T47D (cell line): ENCODE data around the gene C16orf92.

ENCODE experiments used
- DNase-seq, 2 experiments: peaks; one replicate each; pipeline versions ENCODE4 v3.0.0 to v3.0.0-alpha.2; 2011 to 2012; ENCODE audit warnings: low read depth in 1 of 2, low spot score in 1 of 2
- JUND ChIP-seq: IDR thresholded peaks from 2 replicates; pipeline ENCODE4 v1.6.1; 2012; ENCODE audit warnings: low read depth
- in situ Hi-C: cut with HindIII; loops from 2 replicates; pipeline ENCODE4 v1.10.0; 2016; ENCODE audit warnings: low sequenced_read_pairs, low pct_unique_long_range_greater_than_20kb

The C16orf92 gene, protein sequence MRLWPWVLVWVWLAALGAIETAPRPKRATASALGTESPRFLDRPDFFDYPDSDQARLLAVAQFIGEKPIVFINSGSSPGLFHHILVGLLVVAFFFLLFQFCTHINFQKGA

DNA sequence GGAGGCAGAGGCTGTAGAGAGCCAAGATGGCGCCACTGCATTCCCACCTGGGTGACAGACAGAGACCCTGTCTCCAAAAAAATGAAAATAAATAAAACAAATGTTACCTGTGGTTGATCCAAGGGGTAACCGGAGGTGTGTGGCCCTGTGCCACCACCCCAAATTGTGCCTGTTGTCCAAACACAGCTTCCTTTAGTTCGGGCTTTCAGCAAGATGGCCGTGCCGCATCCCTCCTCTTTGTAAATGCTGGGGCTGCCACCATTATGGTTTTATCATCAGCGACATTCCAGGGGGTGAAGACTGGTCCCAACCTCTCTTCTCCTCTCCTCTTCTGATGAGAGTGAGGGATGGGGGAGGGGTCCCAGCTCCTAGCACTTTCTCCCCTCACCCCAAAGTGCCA lies at the start of gene C16orf92:
C16orf92 (plus strand) TSS at position 312 of the 400 bp plus-strand sequence. CDS start 143 bp downstream, outside the sequence.
- DNase-seq = no peak
- in situ Hi-C loops = no loop called here
- TF ChIP-seq JUND = no peak

DNA sequence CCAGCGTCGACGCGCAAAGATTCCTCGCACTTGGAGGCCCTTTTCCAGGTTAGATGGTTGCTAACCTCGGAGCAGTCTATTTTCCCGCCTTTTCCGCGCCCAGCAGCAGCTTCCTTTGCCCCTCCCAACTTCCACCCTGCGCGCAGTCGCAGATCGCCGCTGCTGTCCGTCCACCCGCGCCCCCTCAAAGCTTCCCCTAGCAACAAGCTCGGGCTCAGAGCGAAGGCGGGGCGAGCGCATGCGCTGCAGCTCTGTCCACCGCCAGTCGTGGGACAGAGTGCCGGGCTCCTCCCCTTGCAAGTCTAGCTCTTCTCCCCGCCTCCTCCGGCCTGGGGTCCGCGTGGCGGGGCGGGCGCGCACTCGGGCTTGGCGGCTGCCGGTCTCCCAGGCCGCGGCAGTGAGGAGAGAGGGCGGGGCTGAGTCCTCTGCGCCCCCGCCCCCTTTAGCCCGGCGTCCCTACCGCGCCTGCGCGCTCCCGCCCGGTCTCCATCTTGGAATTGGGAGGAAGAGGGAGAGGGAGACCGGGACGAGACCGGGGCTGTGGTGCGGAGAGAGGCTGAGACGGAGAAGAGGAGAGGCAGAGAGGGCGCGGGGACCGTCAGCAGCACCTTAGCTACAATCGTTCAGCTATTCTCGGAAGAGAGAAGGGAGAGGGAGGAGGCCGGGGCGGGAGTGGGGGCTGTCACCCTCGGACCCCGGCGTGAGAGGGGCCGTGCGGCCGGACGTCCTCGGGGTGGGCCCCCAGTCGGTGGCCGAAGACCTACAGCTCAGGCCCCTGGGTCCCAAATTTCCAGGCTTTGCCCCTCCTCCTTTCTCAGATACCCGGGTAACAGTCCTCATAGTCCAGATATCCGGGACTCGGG lies 49.4 kb upstream of the C16orf92 start, which contains the start of gene TAOK2:
TAOK2 (plus strand) TSS at position 485 of the 863 bp plus-strand sequence. CDS start 3,905 bp downstream, outside the sequence.
- DNase-seq = peak; percentile 99
- TF ChIP-seq JUND = no peak
- in situ Hi-C loops = no loop called here

DNA sequence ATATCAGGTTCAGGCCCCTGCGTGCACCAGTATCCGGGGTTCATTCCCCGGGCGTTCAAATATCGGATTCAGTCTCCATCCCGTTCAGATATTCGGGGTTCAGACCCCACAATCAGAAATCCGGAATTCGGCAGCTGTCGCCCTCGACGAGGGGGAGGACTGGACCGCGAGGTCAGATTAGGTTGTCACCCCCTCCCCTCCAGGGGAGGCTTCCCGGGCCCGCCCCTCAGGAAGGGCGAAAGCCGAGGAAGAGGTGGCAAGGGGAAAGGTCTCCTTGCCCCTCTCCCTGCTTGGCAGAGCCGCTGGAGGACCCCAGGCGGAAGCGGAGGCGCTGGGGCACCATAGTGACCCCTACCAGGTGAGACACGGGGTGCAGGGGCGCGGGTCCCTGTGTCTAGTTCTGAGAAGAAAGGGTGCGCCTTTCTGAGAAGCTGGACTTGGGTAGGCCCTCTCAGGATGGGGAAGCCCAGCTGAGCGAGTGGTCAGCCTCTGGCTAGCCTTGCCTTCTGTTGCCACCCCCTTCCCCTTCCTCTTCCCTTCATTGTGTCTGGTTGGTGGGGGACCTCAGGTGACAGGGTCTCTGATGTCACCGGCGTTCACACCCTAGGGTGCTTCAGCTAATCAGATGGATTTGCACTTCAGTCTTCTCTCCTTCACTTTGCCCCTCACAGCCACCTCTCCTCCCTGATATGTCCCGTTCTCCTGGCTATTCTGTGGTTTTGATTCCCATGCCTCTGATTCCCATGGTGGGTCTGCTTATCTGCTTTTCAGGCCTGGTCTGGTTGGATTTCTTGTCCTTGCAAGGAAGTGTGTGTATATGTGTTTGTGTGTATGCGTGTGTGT lies 48.5 kb upstream of the C16orf92 start:
- in situ Hi-C loops = no loop called here
- no peak for DNase-seq

DNA sequence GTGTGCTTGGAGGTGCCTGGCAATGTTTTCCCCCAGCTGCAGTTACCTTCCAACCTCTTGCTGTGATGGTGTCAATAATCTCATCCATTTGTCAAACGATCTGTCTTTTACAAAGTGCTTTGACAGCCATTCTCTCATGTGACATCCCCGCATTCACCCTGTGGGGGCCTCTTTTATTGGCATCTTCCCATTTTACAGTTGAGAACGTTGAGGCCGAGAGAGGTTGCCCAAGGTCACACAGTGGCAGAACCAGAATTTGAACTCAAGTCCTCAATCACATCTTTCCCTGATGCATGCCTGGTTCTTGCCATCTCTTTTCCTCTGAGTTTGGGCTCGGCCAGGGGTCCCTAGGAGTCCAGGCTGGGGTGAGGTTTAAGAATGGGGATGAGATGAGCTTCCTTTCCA lies 47.9 kb upstream of the C16orf92 start:
- TF ChIP-seq JUND = no peak
- no peak for DNase-seq
- in situ Hi-C loops = no loop called here

More for the DNA sequence above, 48.5 kb upstream of the C16orf92 start:
- TF ChIP-seq JUND = no peak

DNA sequence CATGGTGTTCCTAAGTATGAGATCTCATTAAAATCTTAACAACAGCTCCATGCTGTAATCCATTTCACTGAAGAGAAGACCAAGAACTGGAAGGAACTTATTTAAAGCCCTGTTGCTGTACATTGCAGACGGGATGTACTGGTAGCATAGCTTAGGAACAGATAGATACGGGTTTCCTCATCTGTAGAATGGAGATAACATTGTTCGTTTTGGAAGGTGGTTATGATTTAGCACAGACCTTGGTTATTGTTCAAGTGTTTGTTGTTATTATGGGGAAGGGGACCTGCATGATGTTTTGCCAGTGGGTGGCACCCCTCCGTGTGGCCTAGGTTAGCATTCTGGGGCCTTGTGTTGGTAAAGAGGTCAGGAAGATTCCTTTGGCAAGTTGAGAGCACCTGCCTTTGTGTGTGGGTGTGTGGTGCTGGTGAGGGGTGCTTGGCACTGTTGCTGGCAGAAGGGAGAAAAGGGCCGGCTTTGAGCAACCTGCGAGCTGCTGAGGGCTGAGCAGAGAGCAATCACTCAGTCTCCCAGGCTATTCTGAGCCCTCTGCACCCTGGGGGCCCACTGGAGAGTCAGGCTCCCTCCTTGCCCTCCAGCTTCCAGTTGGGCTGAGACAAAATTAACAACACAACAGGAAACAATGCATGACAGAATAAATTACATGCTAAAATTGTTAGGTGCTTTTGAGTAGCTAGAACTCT lies 47.0 kb upstream of the C16orf92 start:
- DNase-seq = no peak
- TF ChIP-seq JUND = no peak
- in situ Hi-C loops = no loop called here

DNA sequence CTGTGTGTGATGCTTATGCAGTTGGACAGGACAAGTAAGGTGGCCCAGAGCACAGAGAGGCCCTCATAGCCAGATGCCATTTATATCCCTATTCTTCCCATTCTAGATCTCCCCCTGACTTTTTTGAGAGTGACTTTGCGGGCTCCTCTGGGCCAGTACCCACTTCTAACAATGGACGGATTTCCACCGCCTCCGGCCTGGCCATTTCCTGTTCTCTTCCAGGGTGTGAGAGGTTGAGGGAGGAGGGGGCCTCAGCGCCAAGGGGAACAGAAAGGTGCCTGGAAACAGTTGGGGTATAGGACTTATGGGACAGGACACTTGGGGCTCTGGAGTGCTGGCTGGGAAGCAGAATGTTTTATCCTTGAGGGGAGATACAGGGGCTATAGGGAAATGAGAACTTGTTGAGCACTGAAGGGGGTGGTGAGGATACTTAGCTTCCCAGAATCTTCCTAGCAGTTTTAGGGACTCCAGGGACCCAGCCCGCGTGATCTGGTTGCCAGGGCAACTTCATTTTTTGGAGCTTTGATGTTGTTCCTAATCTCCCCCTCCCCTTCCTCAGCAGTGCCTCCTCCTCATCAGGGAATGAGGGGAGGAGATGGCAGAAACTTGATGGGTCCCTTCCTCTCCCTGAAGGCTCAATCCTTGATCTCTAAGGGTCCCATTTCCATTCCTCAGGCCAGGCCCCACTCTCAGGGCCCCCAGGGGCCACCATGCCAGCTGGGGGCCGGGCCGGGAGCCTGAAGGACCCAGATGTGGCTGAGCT lies 45.8 kb upstream of the C16orf92 start:
- in situ Hi-C loops = no loop called here
- TF ChIP-seq JUND = no peak
- no peak for DNase-seq

DNA sequence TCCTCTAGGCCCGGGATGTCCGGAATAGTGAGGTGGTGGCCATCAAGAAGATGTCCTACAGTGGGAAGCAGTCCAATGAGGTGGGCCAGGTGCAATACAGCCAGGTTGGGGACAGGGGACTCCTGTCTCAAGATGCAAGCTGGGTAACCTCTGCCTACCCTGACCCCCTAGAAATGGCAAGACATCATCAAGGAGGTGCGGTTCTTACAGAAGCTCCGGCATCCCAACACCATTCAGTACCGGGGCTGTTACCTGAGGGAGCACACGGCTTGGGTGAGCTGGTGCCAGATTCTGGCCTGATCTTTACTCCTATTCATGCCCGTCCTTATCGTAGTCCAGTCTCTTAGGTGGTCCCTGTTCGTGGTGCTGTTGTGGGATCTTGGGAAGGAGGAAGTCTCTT lies 44.9 kb upstream of the C16orf92 start:
- in situ Hi-C loops = no loop called here
- no peak for DNase-seq
- TF ChIP-seq JUND = no peak

DNA sequence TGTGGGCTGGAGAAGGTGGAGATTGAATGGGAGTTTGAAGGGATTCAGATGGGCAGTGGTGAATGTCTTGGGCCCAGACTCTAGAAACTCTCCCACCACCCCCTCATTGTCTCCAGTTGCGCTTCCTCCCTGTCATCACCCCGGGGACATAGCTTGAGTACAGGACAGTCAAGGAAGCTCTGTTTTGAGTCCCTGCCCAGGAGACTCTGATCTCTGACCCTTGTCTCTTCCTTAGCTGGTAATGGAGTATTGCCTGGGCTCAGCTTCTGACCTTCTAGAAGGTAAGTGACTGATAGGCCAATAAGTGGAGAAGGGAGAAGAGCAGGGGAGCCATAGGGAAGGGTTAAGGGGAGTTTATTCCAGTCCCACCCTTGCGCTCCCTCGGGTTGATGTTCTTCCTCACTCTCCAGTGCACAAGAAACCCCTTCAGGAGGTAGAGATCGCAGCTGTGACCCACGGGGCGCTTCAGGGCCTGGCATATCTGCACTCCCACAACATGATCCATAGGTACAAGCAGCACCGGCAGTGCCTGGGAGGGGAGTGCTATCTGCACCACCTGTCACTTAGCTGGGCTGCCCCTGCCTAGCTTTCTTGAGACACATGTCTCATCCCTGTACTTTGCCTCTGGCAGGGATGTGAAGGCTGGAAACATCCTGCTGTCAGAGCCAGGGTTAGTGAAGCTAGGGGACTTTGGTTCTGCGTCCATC lies 44.3 kb upstream of the C16orf92 start:
- no peak for TF ChIP-seq JUND
- in situ Hi-C loops = no loop called here

DNA sequence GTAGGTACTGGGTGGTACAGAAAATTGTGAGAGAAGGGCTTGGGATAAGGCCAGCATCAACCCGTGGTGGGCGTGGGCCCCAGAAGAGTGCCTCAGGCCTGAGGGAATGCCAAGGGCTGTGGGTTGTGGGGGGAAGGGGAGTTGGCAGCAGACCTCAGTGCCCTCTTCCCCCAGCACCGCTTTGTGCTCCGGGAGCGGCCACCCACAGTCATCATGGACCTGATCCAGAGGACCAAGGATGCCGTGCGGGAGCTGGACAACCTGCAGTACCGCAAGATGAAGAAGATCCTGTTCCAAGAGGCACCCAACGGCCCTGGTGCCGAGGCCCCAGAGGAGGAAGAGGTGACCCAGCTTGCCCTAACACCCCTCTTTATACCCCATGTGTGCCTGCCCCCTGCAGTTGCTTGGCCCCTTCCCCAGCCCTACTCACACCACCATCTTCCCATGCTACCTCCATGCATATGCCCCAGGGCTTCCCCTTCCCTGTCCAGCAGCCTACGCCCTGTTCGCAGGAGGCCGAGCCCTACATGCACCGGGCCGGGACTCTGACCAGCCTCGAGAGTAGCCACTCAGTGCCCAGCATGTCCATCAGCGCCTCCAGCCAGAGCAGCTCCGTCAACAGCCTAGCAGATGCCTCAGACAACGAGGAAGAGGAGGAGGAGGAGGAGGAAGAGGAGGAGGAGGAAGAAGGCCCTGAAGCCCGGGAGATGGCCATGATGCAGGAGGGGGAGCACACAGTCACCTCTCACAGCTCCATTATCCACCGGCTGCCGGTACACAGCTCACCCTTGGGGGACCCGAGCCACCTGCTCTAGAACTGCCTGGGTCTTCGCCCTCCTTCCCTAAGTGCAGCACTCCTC lies 40.2 kb upstream of the C16orf92 start:
- no peak for DNase-seq
- in situ Hi-C loops = no loop called here
- no peak for TF ChIP-seq JUND

More for the DNA sequence above, 44.3 kb upstream of the C16orf92 start:
- DNase-seq = no peak

DNA sequence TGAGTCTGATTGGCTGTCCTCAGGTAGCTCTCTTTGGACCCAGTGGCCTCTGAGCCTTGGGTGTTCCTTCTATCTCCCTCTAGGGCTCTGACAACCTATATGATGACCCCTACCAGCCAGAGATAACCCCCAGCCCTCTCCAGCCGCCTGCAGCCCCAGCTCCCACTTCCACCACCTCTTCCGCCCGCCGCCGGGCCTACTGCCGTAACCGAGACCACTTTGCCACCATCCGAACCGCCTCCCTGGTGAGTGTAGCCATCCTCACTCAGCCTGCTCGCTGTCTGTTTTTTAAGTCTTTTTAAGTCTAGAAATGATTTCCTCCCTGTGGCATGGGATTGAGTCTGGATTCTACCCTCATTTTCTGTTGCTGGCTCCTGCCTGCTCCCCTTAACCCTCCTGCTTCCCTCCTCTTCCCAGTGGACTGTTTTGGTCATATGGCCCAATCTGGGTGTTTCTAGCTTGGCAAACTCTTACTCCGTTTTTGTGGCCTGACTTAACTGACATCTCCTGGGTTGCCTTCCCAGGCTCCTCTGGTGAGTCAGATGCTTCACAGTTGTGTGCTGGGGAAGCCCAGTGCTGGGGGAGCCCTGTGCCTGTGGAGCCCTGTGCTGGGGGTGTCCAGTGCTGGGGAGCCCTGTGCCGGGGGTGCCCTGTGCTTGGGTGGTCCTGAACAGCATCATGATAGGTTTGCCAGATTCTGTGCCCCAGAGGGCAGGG lies 39.4 kb upstream of the C16orf92 start:
- in situ Hi-C loops = no loop called here
- no peak for TF ChIP-seq JUND
- no peak for DNase-seq
